ENCODE measurements around the gene PLD3. TPM values are rescaled to one million over a fixed set of nuclear protein-coding genes. Genes with fewer than 3 reads are reported as not detected.

The PLD3 gene
- polyA plus RNA-seq, 1 donor (not counting 4 experiments of a cell fraction or from before 2014, with no cell fraction given): 102 TPM

- peaks cover 4% of the 10 kb centered on the region for H3K4me1 ChIP-seq (ENCODE audit: control insufficient read depth, extremely low read depth, insufficient read depth, low read length)
- H3K27me3 ChIP-seq (ENCODE audit: control insufficient read depth, extremely low read depth, insufficient read depth, low read length): no peaks in the 10 kb centered on the region
- dilution Hi-C loops (cut with MboI; ENCODE audit: extremely low pct_ligation_motif_present, low sequenced_read_pairs): no loop called here
- DNase-seq (ENCODE audit: low read depth, low spot score) (no peak), FAIRE-seq (no peak)
- peaks cover 9 to 12% of the 10 kb centered on the region in 2 experiments for H3K36me3 ChIP-seq (ENCODE audit: control insufficient read depth in 2 of 2, extremely low read depth in 1 of 2, insufficient read depth in 2 of 2, low read length in 2 of 2)
- H3K9me1 ChIP-seq (ENCODE audit: control insufficient read depth, extremely low read depth, insufficient read depth, low read length): peaks cover 2% of the 10 kb centered on the region
- H3K79me2 ChIP-seq (ENCODE audit: control insufficient read depth, insufficient read depth, low read length): peaks cover 22% of the 10 kb centered on the region
- no peak overlapping the region for H2AFZ ChIP-seq (ENCODE audit: control insufficient read depth, low read length)
- H4K20me1 ChIP-seq (ENCODE audit: control insufficient read depth, extremely low read depth, insufficient read depth, low read length): no peaks in the 10 kb centered on the region
- no peak overlapping the region for H3K4me3 ChIP-seq (ENCODE audit: control insufficient read depth in 2 of 3, extremely low read depth in 1 of 3, insufficient read depth in 2 of 3, low read depth in 1 of 3, low read length in 3 of 3)
- H3K27ac ChIP-seq (ENCODE audit: control insufficient read depth, insufficient read depth, low read length): no peak overlapping the region
- H3K9me3 ChIP-seq (ENCODE audit: control insufficient read depth, low read depth, low read length): no peaks in the 10 kb centered on the region
- H3K4me2 ChIP-seq (ENCODE audit: control insufficient read depth, extremely low read depth, insufficient read depth, low read depth, low read length): no peak overlapping the region
- TF ChIP-seq EZH2 (IDR thresholded peaks at IDR 0.05; ENCODE audit: low read length): no peak
- no peak for TF ChIP-seq CTCF (optimal IDR thresholded peaks at IDR 0.05 in 1 of 3, IDR thresholded peaks at IDR 0.05 in 1 of 3, conservative IDR thresholded peaks at IDR 0.05 in 1 of 3; ENCODE audit: extremely low read depth in 1 of 3, insufficient read depth in 2 of 3, low read length in 3 of 3)
- no peak overlapping the region for H3K9ac ChIP-seq (ENCODE audit: control insufficient read depth, extremely low read depth, insufficient read depth, low read length)
These were observed 12.5 kb upstream of the PLD3 start for GRCh38 chr19:40335855-40336600.

GRCh38 chr19:40336601-40336900 is 11.9 kb upstream of the PLD3 start:
- Histone ChIP-seq H3K9ac (ENCODE audit: control insufficient read depth, extremely low read depth, insufficient read depth, low read length) (no peak overlapping the region), H3K9me3 (ENCODE audit: control insufficient read depth, low read depth, low read length) (no peaks in the 10 kb centered on the region), H3K79me2 (ENCODE audit: control insufficient read depth, insufficient read depth, low read length) (peaks cover 22% of the 10 kb centered on the region), H2AFZ (ENCODE audit: control insufficient read depth, low read length) (no peak overlapping the region), H3K4me2 (ENCODE audit: control insufficient read depth, extremely low read depth, insufficient read depth, low read depth, low read length) (no peak overlapping the region), H3K36me3 (ENCODE audit: control insufficient read depth in 2 of 2, extremely low read depth in 1 of 2, insufficient read depth in 2 of 2, low read length in 2 of 2) (peaks cover 9 to 12% of the 10 kb centered on the region in 2 experiments), H3K4me1 (ENCODE audit: control insufficient read depth, extremely low read depth, insufficient read depth, low read length) (peaks cover 4% of the 10 kb centered on the region), H3K27me3 (ENCODE audit: control insufficient read depth, extremely low read depth, insufficient read depth, low read length) (no peaks in the 10 kb centered on the region), H3K9me1 (ENCODE audit: control insufficient read depth, extremely low read depth, insufficient read depth, low read length) (peaks cover 2% of the 10 kb centered on the region), H4K20me1 (ENCODE audit: control insufficient read depth, extremely low read depth, insufficient read depth, low read length) (no peaks in the 10 kb centered on the region), H3K4me3 (ENCODE audit: control insufficient read depth in 2 of 3, extremely low read depth in 1 of 3, insufficient read depth in 2 of 3, low read depth in 1 of 3, low read length in 3 of 3) (no peak overlapping the region), H3K27ac (ENCODE audit: control insufficient read depth, insufficient read depth, low read length) (no peak overlapping the region)
- dilution Hi-C loops (cut with MboI; ENCODE audit: extremely low pct_ligation_motif_present, low sequenced_read_pairs): no loop called here
- DNase-seq (ENCODE audit: low read depth, low spot score) (no peak), FAIRE-seq (no peak)
- TF ChIP-seq EZH2 (IDR thresholded peaks at IDR 0.05; ENCODE audit: low read length): no peak
- no peak for TF ChIP-seq CTCF (optimal IDR thresholded peaks at IDR 0.05 in 1 of 3, IDR thresholded peaks at IDR 0.05 in 1 of 3, conservative IDR thresholded peaks at IDR 0.05 in 1 of 3; ENCODE audit: extremely low read depth in 1 of 3, insufficient read depth in 2 of 3, low read length in 3 of 3)
